Skin of body (tissue), 2 donors: Measurements from ENCODE around the gene INHBC. TPM values are rescaled to one million over a fixed set of nuclear protein-coding genes. Genes with fewer than 3 reads are reported as not detected.
"Not testable (repeated sequence)": the region's sequence is repeated elsewhere in the genome, so short reads cannot be mapped to it uniquely, and the experiment has no call there.

Experiments used
- DNase-seq: peaks from one replicate; lab custom pipeline; 2025; lab: John Stamatoyannopoulos, UW
- total RNA-seq: library from RNA; depleted of rRNA; stranded (reverse); fragments of >200 nt; gene quantifications from one replicate; pipeline ENCODE4 v1.2.3, GENCODE V29; 2014

The INHBC gene
- total RNA-seq, result not detected

- DNase-seq, result no peak
Observed at GRCh38 chr12:57434517-57435223, at the start of gene INHBC. Gene INHBC, plus strand, starts transcription at chr12:57434784. Its CDS starts 103 bp downstream, at chr12:57434887.

- DNase-seq, result no peak
Observed at GRCh38 chr12:57385586-57385985, 49.0 kb upstream of the INHBC start.

- no peak for DNase-seq
Observed at GRCh38 chr12:57386187-57386720, 48.3 kb upstream of the INHBC start.

- DNase-seq, result no peak
Observed at GRCh38 chr12:57388425-57388824, 46.2 kb upstream of the INHBC start.

- DNase-seq, result no peak
Observed at GRCh38 chr12:57389033-57389432, 45.6 kb upstream of the INHBC start.

DNA sequence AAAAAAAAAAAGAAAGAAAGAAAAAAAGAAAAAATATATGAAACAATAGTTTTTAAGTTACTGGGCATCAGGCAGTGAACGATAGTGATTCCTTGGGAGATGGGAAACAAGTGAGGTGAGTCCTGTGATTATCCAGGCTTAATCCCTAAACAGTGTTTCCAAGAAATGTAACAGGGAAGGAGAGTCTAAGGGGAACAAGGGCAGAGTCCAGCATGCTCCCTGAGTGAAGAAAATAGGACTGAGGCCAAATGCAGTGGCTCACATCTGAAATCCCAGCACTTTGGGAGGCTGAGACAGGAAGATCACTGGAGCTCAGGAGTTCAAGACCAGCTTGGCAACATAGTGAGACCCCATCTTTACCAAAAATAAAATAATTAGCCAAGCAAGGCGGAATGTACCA, 44.4 kb upstream of the INHBC start:
- DNase-seq, result no peak

GRCh38 chr12:57395121-57395520, 39.5 kb upstream of the INHBC start:
- DNase-seq, result no peak

GRCh38 chr12:57397441-57397840, 37.1 kb upstream of the INHBC start:
- no peak for DNase-seq

DNA sequence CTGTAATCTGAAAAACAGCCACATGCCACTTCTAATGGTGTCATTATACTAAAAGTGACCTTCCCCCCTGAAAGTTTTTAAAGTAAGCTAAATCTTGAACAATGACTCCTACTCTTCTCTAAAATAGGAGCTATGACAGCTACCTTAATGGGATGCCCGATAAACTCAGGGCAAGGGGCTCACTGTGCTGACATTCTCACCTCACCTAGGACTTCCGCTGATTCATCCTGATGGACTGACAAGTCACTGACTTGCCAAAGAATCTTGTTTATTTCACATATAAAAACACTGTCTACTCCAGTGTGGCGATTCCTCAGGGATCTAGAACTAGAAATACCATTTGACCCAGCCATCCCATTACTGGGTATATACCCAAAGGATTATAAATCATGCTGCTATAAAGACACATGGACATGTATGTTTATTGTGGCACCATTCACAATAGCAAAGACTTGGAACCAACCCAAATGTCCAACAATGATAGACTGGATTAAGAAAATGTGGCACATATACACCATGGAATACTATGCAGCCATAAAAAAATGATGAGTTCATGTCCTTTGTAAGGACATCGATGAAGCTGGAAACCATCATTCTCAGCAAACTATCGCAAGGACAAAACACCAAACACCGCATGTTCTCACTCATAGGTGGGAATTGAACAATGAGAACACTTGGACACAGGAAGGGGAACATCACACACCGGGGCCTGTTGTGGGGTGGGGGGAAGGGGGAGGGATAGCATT, 34.7 kb upstream of the INHBC start:
- DNase-seq, result not testable (repeated sequence)

GRCh38 chr12:57401165-57401564, 33.4 kb upstream of the INHBC start:
- DNase-seq, result no peak

DNA sequence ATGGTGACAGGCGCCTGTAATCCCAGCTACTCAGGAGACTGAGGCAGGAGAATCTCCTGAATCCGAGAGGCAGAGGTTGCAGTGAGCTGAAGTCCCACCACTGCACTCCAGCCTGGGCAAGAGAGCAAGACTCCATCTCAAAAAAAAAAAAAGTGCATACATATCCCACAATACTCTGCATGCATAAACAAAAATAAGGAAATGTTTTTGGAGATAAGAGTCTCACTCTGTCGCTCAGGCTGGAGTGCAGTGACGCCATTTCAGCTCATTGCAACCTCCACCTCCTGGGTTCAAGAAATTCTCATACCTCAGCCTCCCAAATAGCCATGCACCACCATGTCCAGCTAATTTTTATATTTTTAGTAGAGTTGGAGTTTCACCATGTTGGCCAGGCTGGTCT, 32.4 kb upstream of the INHBC start:
- not testable (repeated sequence) for DNase-seq

DNA sequence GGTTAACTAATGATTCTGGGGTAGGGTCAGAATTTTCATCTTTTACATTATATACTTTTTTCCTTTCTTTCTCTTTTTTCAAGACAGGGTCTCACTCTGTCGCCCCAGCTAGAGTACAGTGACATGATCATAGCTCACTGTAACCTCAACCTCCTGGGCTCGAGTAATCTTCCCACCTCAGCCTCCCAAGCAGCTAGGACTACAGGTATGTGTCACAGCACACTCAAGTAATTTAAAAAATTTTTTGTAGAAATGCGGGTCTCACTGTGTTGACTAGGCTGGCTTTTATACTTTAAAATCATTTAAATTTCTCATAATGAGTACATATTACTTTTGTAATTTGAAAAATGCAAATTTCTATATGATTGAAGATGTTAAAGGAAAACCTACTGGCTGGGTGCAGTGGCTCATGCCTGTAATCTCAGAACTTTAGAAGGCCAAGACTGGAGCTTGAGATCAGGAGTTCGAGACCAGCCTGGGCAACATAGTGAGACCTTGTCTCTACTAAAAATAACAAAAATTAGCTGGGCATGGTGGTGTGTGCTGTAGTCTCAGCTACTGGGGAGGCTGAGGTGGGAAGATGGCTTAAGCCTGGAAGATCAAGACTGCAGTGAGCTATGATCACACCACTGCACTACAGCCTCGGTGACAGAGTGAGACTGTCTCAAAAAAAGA, 29.5 kb upstream of the INHBC start:
- no peak for DNase-seq

- DNase-seq, result no peak
Observed at GRCh38 chr12:57410534-57410933, 24.1 kb upstream of the INHBC start.

GRCh38 chr12:57414160-57414559, 20.4 kb upstream of the INHBC start:
- not testable (repeated sequence) for DNase-seq

DNA sequence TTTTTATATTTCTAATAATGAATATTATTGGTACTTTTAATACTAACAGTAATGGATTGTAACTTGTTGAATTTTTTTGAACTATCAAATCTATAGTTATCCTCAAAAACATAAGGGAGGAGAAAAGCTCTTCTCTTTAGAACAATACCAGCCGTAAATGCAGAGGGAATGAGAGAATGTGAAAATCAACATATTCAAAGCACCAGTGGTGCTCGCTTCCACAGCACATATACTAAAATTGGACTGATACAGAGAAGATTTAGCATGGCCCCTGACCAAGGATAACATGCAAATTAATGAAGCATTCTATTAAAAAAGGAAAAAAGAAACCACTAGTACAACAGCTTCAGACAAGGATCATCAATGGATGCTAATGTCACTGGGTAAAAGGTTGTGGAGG, 19.5 kb upstream of the INHBC start:
- DNase-seq, result no peak

DNA sequence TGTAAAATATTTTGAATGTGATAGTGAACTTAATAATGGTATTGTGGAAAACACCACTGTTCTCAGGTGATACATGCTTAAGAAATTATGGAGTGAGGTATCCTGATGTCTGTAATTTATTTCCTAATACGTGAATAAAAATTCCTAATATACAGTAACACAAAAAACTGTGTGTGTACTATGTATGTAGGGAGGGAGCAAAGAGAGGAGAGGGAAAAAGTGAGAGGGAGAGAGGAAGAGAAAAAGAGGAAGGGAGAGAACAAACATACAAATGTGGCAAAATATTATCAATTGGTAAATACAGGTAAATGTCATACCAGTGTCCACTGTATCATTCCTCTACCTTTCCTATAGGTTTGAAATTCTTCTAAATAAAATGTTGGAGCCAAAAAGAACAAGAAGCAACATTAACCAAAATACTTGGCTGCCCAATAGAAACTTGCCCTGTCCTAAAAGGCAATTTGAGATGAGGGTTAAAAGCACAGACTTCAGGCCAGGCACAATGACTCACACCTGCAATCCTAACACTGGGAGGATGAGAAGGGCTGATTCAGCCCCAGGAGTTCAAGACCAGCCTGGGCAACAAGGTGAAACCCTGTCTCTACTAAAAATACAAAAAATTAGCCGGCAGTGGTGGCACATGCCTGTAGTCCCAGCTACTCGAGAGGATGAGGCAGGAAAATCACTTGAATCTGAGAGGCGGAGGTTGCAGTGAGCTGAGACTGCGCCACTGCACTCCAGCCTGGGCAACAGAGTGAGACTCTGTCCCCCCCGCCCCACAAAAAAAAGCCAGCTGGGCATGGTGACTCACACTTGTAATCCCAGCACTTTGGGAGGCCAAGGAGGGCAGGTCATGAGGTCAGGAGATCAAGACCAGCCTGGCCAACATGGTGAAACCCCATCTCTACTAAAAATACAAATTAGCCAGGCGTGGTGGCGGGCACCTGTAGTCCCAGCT, 18.3 kb upstream of the INHBC start:
- no peak for DNase-seq

GRCh38 chr12:57418255-57418654, 16.3 kb upstream of the INHBC start:
- DNase-seq, result no peak

DNA sequence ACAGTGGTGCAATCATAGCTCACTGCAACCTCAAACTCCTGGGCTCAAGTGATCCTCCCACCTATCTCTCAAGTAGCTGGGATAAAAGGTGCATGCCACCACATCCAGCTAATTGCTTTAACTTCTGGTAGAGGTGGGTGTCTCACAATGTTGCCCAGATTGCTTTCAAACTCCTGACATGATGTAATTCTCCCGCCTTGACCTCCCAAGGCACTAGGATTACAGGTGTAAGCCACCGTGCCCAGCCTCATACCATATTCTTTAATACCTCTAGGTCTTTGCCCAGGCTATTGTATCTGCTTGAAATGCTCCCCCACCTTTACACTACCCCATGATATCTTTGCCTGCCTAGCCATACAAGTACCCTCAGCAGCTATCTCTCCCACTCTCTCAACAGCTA, 15.1 kb upstream of the INHBC start:
- no peak for DNase-seq

DNA sequence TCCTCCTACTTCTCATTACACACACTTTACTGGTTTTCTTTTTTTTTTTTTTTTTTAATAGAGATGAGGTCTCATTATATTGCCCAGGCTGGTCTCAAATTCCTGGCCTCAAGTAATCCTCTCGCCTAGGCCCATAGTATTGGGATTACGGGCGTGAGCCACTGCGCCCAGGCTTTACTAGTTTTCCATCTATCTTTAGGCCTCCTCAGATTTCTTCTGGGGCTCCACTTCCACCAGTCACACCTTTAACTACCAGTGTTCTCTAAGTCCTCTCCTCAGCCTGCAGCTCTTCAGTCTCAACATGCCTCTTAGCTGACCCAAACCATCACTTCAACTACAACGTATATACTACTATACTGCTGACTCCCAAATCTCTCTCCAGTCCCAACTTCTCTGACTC, 14.1 kb upstream of the INHBC start:
- no peak for DNase-seq

DNA sequence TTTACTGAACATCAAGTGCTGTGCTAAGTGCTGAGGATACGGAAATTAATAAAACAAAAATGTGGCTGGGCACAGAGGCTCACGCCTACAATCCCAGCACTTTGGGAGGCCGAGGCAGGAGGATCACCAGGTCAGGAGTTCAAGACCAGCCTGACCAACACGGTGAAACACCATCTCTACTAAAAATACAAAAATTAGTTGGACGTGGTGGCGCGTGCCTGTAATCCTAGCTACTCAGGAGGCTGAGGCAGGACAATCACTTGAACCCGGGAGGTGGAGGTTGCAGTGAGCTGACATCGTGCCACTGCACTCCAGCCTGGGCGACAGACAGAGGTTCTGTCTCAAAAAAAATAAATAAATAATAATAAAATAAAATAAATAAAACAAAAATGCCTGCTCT, 7.6 kb upstream of the INHBC start:
- not testable (repeated sequence) for DNase-seq

- DNase-seq, result no peak
Observed at GRCh38 chr12:57428965-57429364, 5.6 kb upstream of the INHBC start.
